HG03060 (cell line): ENCODE results near the gene CST9.

Experiments used
- ATAC-seq: cut with Tn5 transposase; IDR thresholded peaks from one replicate; pipeline ENCODE4 v1.9.1; 2021; ENCODE audit warnings: low read depth, moderate number of reproducible peaks; ENCODE audit not compliant: unreplicated experiment

The CST9 gene

GRCh38 chr20:23605867-23606651, at the start of gene CST9:
Gene CST9, minus strand, starts transcription at chr20:23605917. Its CDS starts 53 bp downstream, at chr20:23605864.
- no peak for ATAC-seq

GRCh38 chr20:23654717-23655116, 49.0 kb upstream of the CST9 start:
- ATAC-seq, result no peak

- ATAC-seq, result no peak
Measured at GRCh38 chr20:23654000-23654399, 48.3 kb upstream of the CST9 start.

- ATAC-seq, result no peak
Measured at GRCh38 chr20:23653400-23653938, 47.8 kb upstream of the CST9 start.

GRCh38 chr20:23652926-23653325, 47.2 kb upstream of the CST9 start:
- no peak for ATAC-seq

GRCh38 chr20:23652371-23652770, 46.7 kb upstream of the CST9 start:
- ATAC-seq, result no peak

GRCh38 chr20:23651117-23651516, 45.4 kb upstream of the CST9 start:
- ATAC-seq, result no peak

GRCh38 chr20:23649830-23650417, 44.2 kb upstream of the CST9 start:
- no peak for ATAC-seq

GRCh38 chr20:23649242-23649641, 43.5 kb upstream of the CST9 start:
- ATAC-seq, result no peak

- ATAC-seq, result no peak
Measured at GRCh38 chr20:23647346-23647745, 41.6 kb upstream of the CST9 start.

GRCh38 chr20:23646106-23646873, 40.6 kb upstream of the CST9 start:
- ATAC-seq, result no peak

GRCh38 chr20:23645575-23645974, 39.9 kb upstream of the CST9 start:
- no peak for ATAC-seq

GRCh38 chr20:23644164-23644563, 38.4 kb upstream of the CST9 start:
- no peak for ATAC-seq

GRCh38 chr20:23643659-23644058, 37.9 kb upstream of the CST9 start:
- ATAC-seq, result no peak

- no peak for ATAC-seq
Measured at GRCh38 chr20:23641936-23642751, 36.4 kb upstream of the CST9 start.

GRCh38 chr20:23640671-23641667, 35.3 kb upstream of the CST9 start:
- ATAC-seq, result no peak

GRCh38 chr20:23640018-23640601, 34.4 kb upstream of the CST9 start:
- no peak for ATAC-seq

- no peak for ATAC-seq
Measured at GRCh38 chr20:23639490-23639958, 33.8 kb upstream of the CST9 start.

- ATAC-seq, result no peak
Measured at GRCh38 chr20:23638309-23638708, 32.6 kb upstream of the CST9 start.
